GM12874 (cell line): ENCODE data around the gene RAB8B.

ENCODE experiments used
- CTCF ChIP-seq: IDR thresholded peaks from 2 replicates; pipeline ENCODE4 v1.5.1; 2011; ENCODE audit warnings: low read depth, mild to moderate bottlenecking, control low read depth, low read length, moderate library complexity; ENCODE audit not compliant: insufficient read depth

The RAB8B gene

GRCh38 chr15:63252292-63252691, 62.9 kb downstream of the RAB8B start:
- TF ChIP-seq CTCF, result no peak

DNA sequence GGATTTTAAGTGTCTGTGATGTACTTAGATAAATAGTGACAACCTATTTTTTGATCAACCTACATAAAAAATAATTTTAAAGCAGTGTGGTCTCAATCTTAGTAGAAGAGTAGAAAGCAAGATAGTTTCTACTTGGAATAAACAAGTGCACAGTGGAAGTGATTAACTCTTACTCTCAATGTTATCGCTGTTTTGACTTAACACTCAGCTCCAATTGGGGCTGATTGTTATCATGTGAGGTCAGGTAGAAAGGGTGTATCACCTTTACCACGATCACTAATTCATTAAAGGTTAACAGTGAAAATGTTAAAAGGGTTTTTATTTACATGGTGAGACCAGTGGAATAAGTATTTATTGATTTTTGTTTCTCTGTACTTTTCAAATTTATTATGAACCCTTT, 65.6 kb downstream of the RAB8B start:
- TF ChIP-seq CTCF, result no peak

- TF ChIP-seq CTCF, result no peak
These were observed 66.1 kb downstream of the RAB8B start for GRCh38 chr15:63255489-63255990.

DNA sequence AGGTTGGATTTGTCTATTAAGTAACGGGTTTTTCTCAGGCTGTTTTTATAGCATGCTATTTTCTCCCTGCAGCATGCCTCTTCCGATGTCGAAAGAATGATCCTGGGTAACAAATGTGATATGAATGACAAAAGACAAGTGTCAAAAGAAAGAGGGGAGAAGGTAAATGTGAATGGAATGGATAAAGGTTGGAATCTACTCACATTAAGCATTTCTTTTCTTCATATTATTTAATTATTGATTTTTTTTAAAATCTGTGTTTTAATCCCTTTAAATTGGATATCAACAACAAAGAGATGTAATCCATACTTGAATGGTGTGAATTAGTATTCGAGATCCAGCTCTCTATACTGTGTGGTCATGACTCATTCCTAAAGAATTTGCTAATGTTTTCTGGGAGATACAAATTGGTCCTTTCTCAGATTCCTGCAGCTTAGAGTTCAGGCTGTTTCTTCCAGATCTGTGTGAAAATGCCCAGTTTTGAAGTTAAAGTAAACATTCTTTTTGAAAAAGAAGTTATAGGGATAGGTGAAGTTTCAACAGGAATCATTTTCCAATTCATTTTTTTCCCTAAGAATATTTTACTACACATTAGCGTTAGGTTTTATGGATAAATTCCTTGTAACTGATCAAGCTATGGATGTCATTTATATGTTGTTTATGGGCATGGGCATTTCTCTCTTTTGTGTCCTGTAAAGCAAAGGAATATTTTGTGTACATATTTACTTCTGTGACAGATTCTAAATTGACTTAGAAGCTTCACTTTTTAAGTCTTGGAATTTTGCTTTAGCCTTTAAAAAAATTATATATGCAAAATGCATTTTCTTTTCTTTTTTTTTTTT, 67.2 kb downstream of the RAB8B start:
- TF ChIP-seq CTCF, result no peak

GRCh38 chr15:63258658-63259057, 69.3 kb downstream of the RAB8B start:
- no peak for TF ChIP-seq CTCF

GRCh38 chr15:63260791-63261190, 71.4 kb downstream of the RAB8B start:
- no peak for TF ChIP-seq CTCF

DNA sequence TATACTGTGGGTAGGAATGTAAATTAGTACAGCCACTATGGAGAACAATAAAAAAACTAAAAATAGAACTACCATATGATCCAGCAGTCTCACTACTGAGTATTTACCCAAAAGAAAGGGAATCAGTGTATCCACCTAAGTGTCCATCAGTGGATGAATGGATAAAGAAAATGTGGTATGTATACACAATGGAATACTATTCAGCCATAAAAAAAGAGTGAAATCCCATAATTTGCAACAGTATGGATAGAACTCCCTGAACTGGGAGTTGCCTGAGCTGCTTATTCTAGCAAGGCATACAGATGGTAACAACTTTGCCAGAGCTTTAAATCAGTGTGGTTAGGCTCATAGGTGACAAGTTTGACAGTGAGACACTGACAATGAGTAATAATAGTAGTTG, 71.9 kb downstream of the RAB8B start:
- no peak for TF ChIP-seq CTCF
